ENCODE results near the gene CDC20.

The CDC20 gene

DNA sequence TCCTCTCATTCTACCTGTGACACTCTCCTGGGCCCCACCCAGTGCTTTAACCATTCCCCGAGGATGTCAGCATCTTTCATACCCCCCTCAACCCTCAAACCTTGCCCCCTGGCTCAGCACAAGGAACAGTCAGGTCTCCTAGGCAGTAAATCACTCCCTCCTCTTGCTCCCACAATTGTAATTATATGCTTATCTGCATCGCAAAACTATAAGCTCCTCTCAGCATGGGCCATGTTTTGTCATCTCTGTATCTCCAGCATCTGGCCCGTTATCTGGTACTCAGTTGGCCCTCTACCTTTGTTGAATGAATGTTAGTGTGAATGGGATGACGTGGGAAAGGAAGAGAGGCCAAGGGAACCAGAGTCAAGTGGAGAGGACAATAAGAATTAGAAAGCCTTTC, 11.8 kb downstream of the CDC20 start:
- H3K9me2 ChIP-seq (replicated peaks; ENCODE audit: low read depth, low read length) = no peaks in the 10 kb centered on the region
- H3K9me3 ChIP-seq (ENCODE audit: insufficient read depth, low read depth, low read length) = no peaks in the 10 kb centered on the region
- H3K36me3 ChIP-seq (ENCODE audit: insufficient read depth, low read length) = no peaks in the 10 kb centered on the region
- no peak overlapping the region for H3K4me3 ChIP-seq (ENCODE audit: low read length, poor library complexity, severe bottlenecking)
- no peak overlapping the region for H3K9ac ChIP-seq (ENCODE audit: low read depth, low read length, poor library complexity, severe bottlenecking)
- H3F3A ChIP-seq (ENCODE audit: low read depth) = 0 out of 2 replicates have a peak, but pooled peaks cover 2% of the 10 kb centered on the region
- no peaks in the 10 kb centered on the region for H3K27me3 ChIP-seq (ENCODE audit: insufficient read depth, low read length, poor library complexity, severe bottlenecking)
- H3K4me2 ChIP-seq (ENCODE audit: low read depth, low read length, poor library complexity, severe bottlenecking) = no peak overlapping the region
- TF ChIP-seq EZH2phosphoT487 (IDR thresholded peaks at IDR 0.05; ENCODE audit: borderline replicate concordance) = no peak
- no peak for TF ChIP-seq CTCF (conservative IDR thresholded peaks at IDR 0.05; ENCODE audit: low read length)
- peaks cover 15% of the 10 kb centered on the region for H4K20me1 ChIP-seq (ENCODE audit: insufficient read depth, low read length, poor library complexity, severe bottlenecking)
- H3K4me1 ChIP-seq (ENCODE audit: insufficient read depth, low read length, poor library complexity, severe bottlenecking) = peaks cover 21% of the 10 kb centered on the region
- peaks cover 32% of the 10 kb centered on the region for H3K79me2 ChIP-seq (ENCODE audit: insufficient read depth, low read length)
- no peak overlapping the region for H2AFZ ChIP-seq (ENCODE audit: low read length)

- Histone ChIP-seq H3K4me3 (ENCODE audit: low read length, poor library complexity, severe bottlenecking) (no peak overlapping the region), H3K9me2 (replicated peaks; ENCODE audit: low read depth, low read length) (no peaks in the 10 kb centered on the region), H3K9me3 (ENCODE audit: insufficient read depth, low read depth, low read length) (no peaks in the 10 kb centered on the region), H3K79me2 (ENCODE audit: insufficient read depth, low read length) (peaks cover 16% of the 10 kb centered on the region), H3K27me3 (ENCODE audit: insufficient read depth, low read length, poor library complexity, severe bottlenecking) (no peaks in the 10 kb centered on the region), H3K4me2 (ENCODE audit: low read depth, low read length, poor library complexity, severe bottlenecking) (no peak overlapping the region), H3K4me1 (ENCODE audit: insufficient read depth, low read length, poor library complexity, severe bottlenecking) (peaks cover 7% of the 10 kb centered on the region), H3K36me3 (ENCODE audit: insufficient read depth, low read length) (no peaks in the 10 kb centered on the region), H4K20me1 (ENCODE audit: insufficient read depth, low read length, poor library complexity, severe bottlenecking) (peaks cover 3% of the 10 kb centered on the region), H3K9ac (ENCODE audit: low read depth, low read length, poor library complexity, severe bottlenecking) (no peak overlapping the region), H2AFZ (ENCODE audit: low read length) (no peak overlapping the region), H3F3A (ENCODE audit: low read depth) (0 out of 2 replicates have a peak, but pooled peaks cover 2% of the 10 kb centered on the region)
- TF ChIP-seq EZH2phosphoT487 (IDR thresholded peaks at IDR 0.05; ENCODE audit: borderline replicate concordance) (no peak), CTCF (conservative IDR thresholded peaks at IDR 0.05; ENCODE audit: low read length) (no peak)
Observed at GRCh38 chr1:43372172-43372571, 13.4 kb downstream of the CDC20 start.

DNA sequence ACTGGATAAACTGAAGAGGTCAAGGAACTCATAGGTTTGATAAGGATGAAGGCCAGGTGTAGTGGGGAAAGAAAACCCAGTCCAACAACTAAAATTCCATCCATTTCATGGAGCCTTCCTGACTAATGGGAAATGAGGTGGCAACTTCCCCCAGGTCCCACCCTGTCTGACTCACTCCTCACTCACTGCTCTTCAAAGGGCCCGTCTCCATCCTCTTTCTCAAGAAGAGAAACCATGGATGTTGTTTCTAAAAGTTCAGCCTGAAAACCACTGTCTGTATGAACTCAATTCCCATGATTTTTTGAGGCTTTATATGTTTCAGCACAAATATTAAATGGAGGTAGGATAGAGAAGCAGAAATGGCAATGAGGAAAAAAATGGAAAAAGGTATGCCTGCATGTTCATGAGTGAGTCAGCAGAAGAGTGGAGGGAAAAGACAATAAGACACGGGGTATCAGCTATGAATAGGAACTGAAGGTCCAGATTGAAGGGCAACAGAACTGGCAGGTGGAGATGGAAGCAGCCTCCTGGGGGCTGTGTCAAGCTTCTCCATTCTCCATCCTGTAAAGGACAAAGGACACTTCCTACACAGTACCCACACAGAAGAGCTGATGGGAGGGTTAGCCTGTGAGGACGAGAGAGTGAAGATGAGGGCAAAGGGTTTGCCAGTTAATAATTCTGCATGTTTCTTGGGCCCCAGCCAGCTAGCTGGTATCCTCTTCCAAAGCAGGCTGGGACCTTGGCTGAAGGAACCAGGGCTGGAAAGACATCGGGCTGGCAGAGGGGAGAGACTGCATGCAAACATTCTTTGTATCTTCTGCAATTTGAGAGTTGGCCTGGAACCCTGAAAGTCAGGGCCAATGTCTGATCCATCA, 14.5 kb downstream of the CDC20 start:
- Histone ChIP-seq H3K4me3 (ENCODE audit: low read length, poor library complexity, severe bottlenecking) (no peak overlapping the region), H3K79me2 (ENCODE audit: insufficient read depth, low read length) (peaks cover 8% of the 10 kb centered on the region; the same call in 1 of the 2 replicates), H3F3A (ENCODE audit: low read depth) (0 out of 2 replicates have a peak, but pooled peaks cover 2% of the 10 kb centered on the region), H3K4me1 (ENCODE audit: insufficient read depth, low read length, poor library complexity, severe bottlenecking) (peaks cover 7% of the 10 kb centered on the region), H2AFZ (ENCODE audit: low read length) (no peak overlapping the region), H3K4me2 (ENCODE audit: low read depth, low read length, poor library complexity, severe bottlenecking) (no peak overlapping the region), H4K20me1 (ENCODE audit: insufficient read depth, low read length, poor library complexity, severe bottlenecking) (peaks cover 3% of the 10 kb centered on the region), H3K27me3 (ENCODE audit: insufficient read depth, low read length, poor library complexity, severe bottlenecking) (no peaks in the 10 kb centered on the region), H3K9ac (ENCODE audit: low read depth, low read length, poor library complexity, severe bottlenecking) (no peak overlapping the region), H3K9me3 (ENCODE audit: insufficient read depth, low read depth, low read length) (no peaks in the 10 kb centered on the region), H3K36me3 (ENCODE audit: insufficient read depth, low read length) (no peaks in the 10 kb centered on the region), H3K9me2 (replicated peaks; ENCODE audit: low read depth, low read length) (no peaks in the 10 kb centered on the region)
- no peak for TF ChIP-seq CTCF (conservative IDR thresholded peaks at IDR 0.05; ENCODE audit: low read length)
- no peak for TF ChIP-seq EZH2phosphoT487 (IDR thresholded peaks at IDR 0.05; ENCODE audit: borderline replicate concordance)
